Right atrium auricular region (tissue), 2 donors: ENCODE results near the gene HOXB8. TPM values are rescaled to one million over a fixed set of nuclear protein-coding genes. Genes with fewer than 3 reads are reported as not detected.

Experiments used
- DNase-seq: peaks from one replicate; pipeline ENCODE4 v3.0.0-alpha.2; 2019; ENCODE audit warnings: low spot score
- H3K27ac ChIP-seq, 2 donors: fragments of 200-600 bp; sonication (generic); 1 replicate in 1 of 2; 2 replicates in 1 of 2; pipeline ENCODE4 v1.5.1; 2016 to 2019
- H3K27me3 ChIP-seq, 2 donors: fragments of 200-600 bp; sonication (generic); one replicate each; pipeline versions ENCODE4 v1.5.1 to v1.6.0; 2017 to 2019
- H3K36me3 ChIP-seq: fragments of 200-600 bp; sonication (generic); one replicate; pipeline ENCODE4 v1.5.1; 2016
- H3K4me1 ChIP-seq, 2 donors: fragments of 200-600 bp; sonication (generic); one replicate each; pipeline versions ENCODE4 v1.5.1 to v1.6.0; 2017 to 2019
- H3K4me3 ChIP-seq, 2 donors: fragments of 200-600 bp; sonication (generic); 1 replicate in 1 of 2; 2 replicates in 1 of 2; pipeline ENCODE4 v1.5.1; 2017 to 2019; ENCODE audit warnings: mild to moderate bottlenecking in 1 of 2, moderate library complexity in 1 of 2
- H3K9me3 ChIP-seq, 2 donors: fragments of 200-600 bp; sonication (generic); one replicate each; pipeline ENCODE4 v1.5.1; 2019
- CTCF ChIP-seq, 2 donors: fragments of 200-600 bp; sonication (generic); IDR thresholded peaks; one replicate each; pipeline ENCODE4 v1.5.1; 2019; ENCODE audit warnings: antibody characterized with exemption in 2 of 2
- total RNA-seq, 2 donors: library from RNA; depleted of rRNA; stranded (reverse); fragments of >200 nt; gene quantifications; one replicate each; pipeline ENCODE4 v1.1.0, GENCODE V29; 2016

Gene HOXB8
- total RNA-seq, 2 donors from 2014 or later = not detected

DNA sequence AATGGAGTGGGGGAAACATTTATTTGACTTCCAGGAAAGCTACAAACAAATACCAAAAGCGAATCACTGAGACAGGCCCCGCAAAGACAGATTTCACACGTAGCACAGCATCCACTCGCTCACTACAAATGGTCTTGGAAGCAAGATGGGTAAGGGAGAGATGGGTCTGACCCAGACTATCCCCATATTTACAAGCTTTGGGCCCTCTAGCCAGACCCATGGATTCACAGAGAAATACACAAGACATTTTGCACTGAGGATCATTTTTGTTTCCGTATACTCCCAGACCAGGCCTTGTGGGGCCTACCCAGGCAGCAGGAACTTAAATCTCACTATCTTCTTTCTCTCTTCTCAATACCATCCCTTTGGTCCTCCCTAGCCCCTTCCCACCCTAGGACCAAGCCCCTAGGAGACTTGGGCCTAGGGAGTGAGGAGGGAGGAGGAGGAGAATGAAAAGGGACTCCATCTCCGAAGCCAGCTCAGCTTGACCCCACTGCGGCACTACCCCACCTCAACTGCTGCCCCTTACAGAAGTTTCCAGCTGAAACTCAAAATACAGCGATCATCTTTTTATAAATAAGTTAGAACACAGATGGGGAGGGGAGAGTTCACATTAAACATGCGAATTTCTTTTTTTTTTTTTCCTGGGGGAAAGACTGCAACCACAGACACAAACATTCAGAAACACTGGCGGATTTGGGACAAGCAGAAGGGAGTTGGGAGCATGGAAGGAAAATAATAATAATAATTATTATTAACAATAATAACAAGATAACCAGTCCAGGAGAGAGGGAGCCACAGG, 23.6 kb downstream of the HOXB8 start:
- H3K4me3 ChIP-seq = no peak overlapping the region
- H3K4me1 ChIP-seq = peaks cover 0 to 38% of the 10 kb centered on the region in 2 donors
- no peak overlapping the region for H3K27ac ChIP-seq
- no peak for TF ChIP-seq CTCF (IDR thresholded peaks at IDR 0.05)
- H3K36me3 ChIP-seq = no peaks in the 10 kb centered on the region
- no peak for DNase-seq
- H3K9me3 ChIP-seq = no peaks in the 10 kb centered on the region
- H3K27me3 ChIP-seq = peaks cover 39 to 54% of the 10 kb centered on the region in 2 donors

GRCh38 chr17:48590607-48591161, 24.4 kb downstream of the HOXB8 start:
- peaks cover 41 to 53% of the 10 kb centered on the region in 2 donors for H3K27me3 ChIP-seq

GRCh38 chr17:48589831-48590606, 25.1 kb downstream of the HOXB8 start, which contains the start of gene HOXB3:
Gene HOXB3 (minus strand): TSS chr17:48590241. CDS start chr17:48552474, 37,767 bp downstream.
- Histone ChIP-seq H3K4me3 (no peak within 1 kb of the TSS), H3K36me3 (no peaks in the 10 kb centered on the region), H3K27me3 (peaks cover 34 to 47% of the 10 kb centered on the region in 2 donors), H3K27ac (no peak within 1 kb of the TSS), H3K9me3 (no peaks in the 10 kb centered on the region), H3K4me1 (peaks cover 0 to 44% of the 10 kb centered on the region in 2 donors)
- no peak for TF ChIP-seq CTCF (IDR thresholded peaks at IDR 0.05)
- no peak for DNase-seq

More at GRCh38 chr17:48590607-48591161, 24.4 kb downstream of the HOXB8 start:
- Histone ChIP-seq H3K27ac (no peak overlapping the region), H3K9me3 (no peaks in the 10 kb centered on the region), H3K4me1 (peaks cover 0 to 38% of the 10 kb centered on the region in 2 donors), H3K36me3 (no peaks in the 10 kb centered on the region), H3K4me3 (no peak overlapping the region)
- TF ChIP-seq CTCF (IDR thresholded peaks at IDR 0.05) = no peak
- DNase-seq = no peak

GRCh38 chr17:48589060-48589830, 25.8 kb downstream of the HOXB8 start:
- DNase-seq = no peak
- no peak for TF ChIP-seq CTCF (IDR thresholded peaks at IDR 0.05)
- H3K9me3 ChIP-seq = no peaks in the 10 kb centered on the region
- H3K36me3 ChIP-seq = no peaks in the 10 kb centered on the region
- no peak overlapping the region for H3K27ac ChIP-seq
- H3K27me3 ChIP-seq = peaks cover 28 to 42% of the 10 kb centered on the region in 2 donors
- peaks cover 0 to 48% of the 10 kb centered on the region in 2 donors for H3K4me1 ChIP-seq
- no peak overlapping the region for H3K4me3 ChIP-seq

- Histone ChIP-seq H3K27ac (no peak overlapping the region), H3K27me3 (peaks cover 26 to 41% of the 10 kb centered on the region in 2 donors), H3K4me1 (peaks cover 0 to 41% of the 10 kb centered on the region in 2 donors), H3K4me3 (no peak overlapping the region), H3K36me3 (no peaks in the 10 kb centered on the region), H3K9me3 (no peaks in the 10 kb centered on the region)
- TF ChIP-seq CTCF (IDR thresholded peaks at IDR 0.05) = no peak
- no peak for DNase-seq
Observed at GRCh38 chr17:48588528-48588927, 26.6 kb downstream of the HOXB8 start.
